HFFc6 (cell line): Measurements from ENCODE around the gene PTPDC1. TPM values are rescaled to one million over a fixed set of nuclear protein-coding genes. Genes with fewer than 3 reads are reported as not detected.
A peak's percentile ranks its signal among the peaks of the same experiment; 100 is the strongest.
"Not testable (repeated sequence)": the region's sequence is repeated elsewhere in the genome, so short reads cannot be mapped to it uniquely, and the experiment has no call there.

Experiments used
- DNase-seq: peaks from one replicate; pipeline ENCODE4 v3.0.0-alpha.2; 2018
- H3K27ac Mint-ChIP-seq: 2 replicates; pipeline ENCODE4 v1.8.0; 2020; ENCODE audit warnings: mild to moderate bottlenecking, mixed read lengths
- H3K27me3 Mint-ChIP-seq: 2 replicates; pipeline ENCODE4 v1.8.0; 2021; ENCODE audit warnings: mild to moderate bottlenecking, moderate library complexity, mixed read lengths; ENCODE audit not compliant: insufficient read depth
- H3K36me3 Mint-ChIP-seq: 2 replicates; pipeline ENCODE4 v1.8.0; 2021; ENCODE audit warnings: low read depth, mixed read lengths
- H3K4me1 Mint-ChIP-seq: 2 replicates; pipeline ENCODE4 v1.8.0; 2020; ENCODE audit warnings: low read depth, mixed read lengths
- H3K4me3 Mint-ChIP-seq: 2 replicates; pipeline ENCODE4 v1.8.0; 2020; ENCODE audit warnings: mild to moderate bottlenecking, moderate library complexity, mixed read lengths
- H3K9me3 Mint-ChIP-seq: 2 replicates; pipeline ENCODE4 v1.8.0; 2020; ENCODE audit warnings: mild to moderate bottlenecking, mixed read lengths
- total RNA-seq, 6 experiments: library from RNA; stranded (reverse); fragmentation: NEBNext Ultra II Directional; extraction: Animal tissue kit (Norgen Biotek cat#: 25700); gene quantifications; 2 replicates in 1 of 6; 3 replicates in 5 of 6; pipeline ENCODE4 v1.2.3, GENCODE V29; 2021
- TF ChIP-seq, protein P1 (sequence below): fragments of 200-600 bp; sonication (generic); IDR thresholded peaks from 2 replicates; pipeline ENCODE4 v1.5.0; 2021; ENCODE audit warnings: antibody characterized with exemption, mild to moderate bottlenecking

PTPDC1 gene
- total RNA-seq, 6 experiments from 2014 or later, result 2.3 to 3.1 (median 2.9) TPM

DNA sequence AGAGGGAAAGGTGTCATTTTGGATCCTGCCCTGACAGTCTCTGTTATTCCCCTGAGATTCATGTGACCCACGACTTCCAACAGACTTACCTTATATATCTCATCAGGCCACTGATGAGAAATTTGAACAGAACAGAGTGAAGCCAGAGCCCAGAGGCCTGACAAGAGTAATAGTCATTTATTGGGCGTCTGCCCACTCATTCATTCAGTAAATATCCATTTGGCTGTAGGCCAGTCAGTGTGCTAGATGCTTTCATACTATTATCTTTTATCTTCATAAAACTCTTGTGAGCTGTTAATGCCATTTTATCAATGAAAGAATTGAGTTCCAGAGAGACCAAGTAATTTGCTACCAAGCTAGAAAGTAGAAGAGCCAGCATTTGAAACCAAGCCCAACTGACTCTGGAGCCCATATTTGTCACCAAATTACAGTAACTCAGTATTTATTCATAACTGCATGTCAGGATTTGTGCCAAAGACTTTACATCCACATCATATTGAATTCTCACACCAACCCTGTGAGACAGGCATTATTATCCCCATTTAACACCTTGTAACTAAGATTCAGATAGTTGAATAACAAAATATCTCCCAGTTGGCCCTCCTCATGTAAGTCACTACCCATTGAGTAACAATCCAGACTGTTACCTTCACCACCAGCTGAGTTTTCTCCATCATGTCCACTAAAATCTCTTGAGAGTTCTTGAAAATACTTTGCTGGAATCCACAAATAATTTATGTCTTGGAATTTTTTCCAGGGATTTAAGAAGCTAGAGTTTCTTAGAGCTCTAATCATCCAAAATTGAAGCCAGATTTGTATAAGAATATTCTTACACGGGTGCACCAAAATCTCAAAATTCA, 2.5 kb downstream of the PTPDC1 start:
- H3K4me3 Mint-ChIP-seq, result no peak overlapping the region
- no peaks in the 10 kb centered on the region for H3K27me3 Mint-ChIP-seq
- H3K36me3 Mint-ChIP-seq, result no peaks in the 10 kb centered on the region
- peak; percentile 62 for DNase-seq
- H3K4me1 Mint-ChIP-seq, result peaks cover 22% of the 10 kb centered on the region
- no peaks in the 10 kb centered on the region for H3K9me3 Mint-ChIP-seq
- TF ChIP-seq, protein P1, sequence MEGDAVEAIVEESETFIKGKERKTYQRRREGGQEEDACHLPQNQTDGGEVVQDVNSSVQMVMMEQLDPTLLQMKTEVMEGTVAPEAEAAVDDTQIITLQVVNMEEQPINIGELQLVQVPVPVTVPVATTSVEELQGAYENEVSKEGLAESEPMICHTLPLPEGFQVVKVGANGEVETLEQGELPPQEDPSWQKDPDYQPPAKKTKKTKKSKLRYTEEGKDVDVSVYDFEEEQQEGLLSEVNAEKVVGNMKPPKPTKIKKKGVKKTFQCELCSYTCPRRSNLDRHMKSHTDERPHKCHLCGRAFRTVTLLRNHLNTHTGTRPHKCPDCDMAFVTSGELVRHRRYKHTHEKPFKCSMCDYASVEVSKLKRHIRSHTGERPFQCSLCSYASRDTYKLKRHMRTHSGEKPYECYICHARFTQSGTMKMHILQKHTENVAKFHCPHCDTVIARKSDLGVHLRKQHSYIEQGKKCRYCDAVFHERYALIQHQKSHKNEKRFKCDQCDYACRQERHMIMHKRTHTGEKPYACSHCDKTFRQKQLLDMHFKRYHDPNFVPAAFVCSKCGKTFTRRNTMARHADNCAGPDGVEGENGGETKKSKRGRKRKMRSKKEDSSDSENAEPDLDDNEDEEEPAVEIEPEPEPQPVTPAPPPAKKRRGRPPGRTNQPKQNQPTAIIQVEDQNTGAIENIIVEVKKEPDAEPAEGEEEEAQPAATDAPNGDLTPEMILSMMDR, result no peak
- peak overlapping the region; percentile 39 for H3K27ac Mint-ChIP-seq

DNA sequence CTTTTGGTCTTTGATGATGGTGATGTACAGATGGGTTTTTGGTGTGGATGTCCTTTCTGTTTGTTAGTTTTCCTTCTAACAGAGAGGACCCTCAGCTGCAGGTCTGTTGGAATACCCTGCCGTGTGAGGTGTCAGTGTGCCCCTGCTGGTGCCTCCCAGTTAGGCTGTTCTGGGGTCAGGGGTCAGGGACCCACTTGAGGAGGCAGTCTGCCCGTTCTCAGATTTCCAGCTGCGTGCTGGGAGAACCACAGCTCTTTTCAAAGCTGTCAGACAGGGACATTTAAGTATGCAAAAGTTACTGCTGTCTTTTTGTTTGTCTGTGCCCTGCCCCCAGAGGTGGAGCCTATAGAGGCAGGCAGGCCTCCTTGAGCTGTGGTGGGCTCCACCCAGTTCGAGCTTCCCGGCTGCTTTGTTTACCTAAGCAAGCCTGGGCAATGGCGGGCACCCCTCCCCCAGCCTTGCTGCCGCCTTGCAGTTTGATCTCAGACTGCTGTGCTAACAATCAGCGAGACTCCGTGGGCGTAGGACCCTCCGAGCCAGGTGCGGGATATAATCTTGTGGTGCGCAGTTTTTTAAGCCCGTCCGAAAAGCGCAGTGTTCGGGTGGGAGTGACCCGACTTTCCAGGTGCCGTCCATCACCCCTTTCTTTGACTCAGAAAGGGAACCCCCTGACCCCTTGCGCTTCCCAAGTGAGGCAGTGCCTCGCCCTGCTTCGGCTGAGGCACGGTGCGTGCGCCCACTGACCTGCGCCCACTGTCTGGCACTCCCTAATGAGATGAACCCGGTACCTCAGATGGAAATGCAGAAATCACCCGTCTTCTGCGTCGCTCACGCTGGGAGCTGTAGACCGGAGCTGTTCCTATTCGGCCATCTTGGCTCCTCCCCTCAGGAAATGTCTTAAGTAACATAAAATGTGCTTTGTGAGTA, 10.2 kb downstream of the PTPDC1 start:
- not testable (repeated sequence) for H3K27me3 Mint-ChIP-seq, H3K9me3 Mint-ChIP-seq, H3K4me3 Mint-ChIP-seq, DNase-seq, H3K36me3 Mint-ChIP-seq, H3K27ac Mint-ChIP-seq
- peaks cover 28% of the 10 kb centered on the region for H3K4me1 Mint-ChIP-seq

DNA sequence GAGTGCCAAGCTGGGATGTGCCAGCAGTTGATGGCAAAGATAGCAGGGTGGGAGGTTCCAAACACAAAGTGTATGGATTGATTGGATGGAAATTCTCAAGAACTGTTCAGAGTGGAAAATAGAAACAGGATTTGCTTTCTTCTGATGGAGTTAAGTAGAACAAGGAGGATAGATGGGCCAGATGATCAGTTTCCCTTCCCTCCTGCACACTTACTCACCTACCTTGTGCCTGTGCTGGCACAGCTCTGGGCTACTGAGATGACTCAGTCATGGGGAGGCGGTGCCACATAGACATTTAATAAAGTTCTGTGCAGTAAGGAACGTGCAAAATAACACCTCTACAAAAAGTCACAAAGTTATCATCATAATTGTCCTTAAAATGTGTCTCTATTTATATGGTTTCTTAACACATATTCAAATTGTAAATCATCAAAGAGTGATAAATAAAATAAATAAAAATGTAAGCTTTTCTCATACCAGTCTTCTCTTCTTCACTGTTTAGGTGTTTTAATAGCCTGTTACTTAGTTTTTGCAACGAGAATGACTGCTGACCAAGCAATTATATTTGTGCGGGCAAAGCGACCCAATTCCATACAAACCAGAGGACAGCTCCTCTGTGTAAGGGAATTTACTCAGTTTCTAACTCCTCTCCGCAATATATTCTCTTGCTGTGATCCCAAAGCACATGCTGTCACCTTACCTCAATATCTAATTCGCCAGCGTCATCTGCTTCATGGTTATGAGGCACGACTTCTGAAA, 12.7 kb downstream of the PTPDC1 start:
- TF ChIP-seq, protein P1, result no peak
- no peaks in the 10 kb centered on the region for H3K36me3 Mint-ChIP-seq
- no peaks in the 10 kb centered on the region for H3K9me3 Mint-ChIP-seq
- H3K27ac Mint-ChIP-seq, result peak overlapping the region; percentile 81
- DNase-seq, result no peak
- peaks cover 28% of the 10 kb centered on the region for H3K4me1 Mint-ChIP-seq
- H3K4me3 Mint-ChIP-seq, result no peak overlapping the region
- no peaks in the 10 kb centered on the region for H3K27me3 Mint-ChIP-seq

DNA sequence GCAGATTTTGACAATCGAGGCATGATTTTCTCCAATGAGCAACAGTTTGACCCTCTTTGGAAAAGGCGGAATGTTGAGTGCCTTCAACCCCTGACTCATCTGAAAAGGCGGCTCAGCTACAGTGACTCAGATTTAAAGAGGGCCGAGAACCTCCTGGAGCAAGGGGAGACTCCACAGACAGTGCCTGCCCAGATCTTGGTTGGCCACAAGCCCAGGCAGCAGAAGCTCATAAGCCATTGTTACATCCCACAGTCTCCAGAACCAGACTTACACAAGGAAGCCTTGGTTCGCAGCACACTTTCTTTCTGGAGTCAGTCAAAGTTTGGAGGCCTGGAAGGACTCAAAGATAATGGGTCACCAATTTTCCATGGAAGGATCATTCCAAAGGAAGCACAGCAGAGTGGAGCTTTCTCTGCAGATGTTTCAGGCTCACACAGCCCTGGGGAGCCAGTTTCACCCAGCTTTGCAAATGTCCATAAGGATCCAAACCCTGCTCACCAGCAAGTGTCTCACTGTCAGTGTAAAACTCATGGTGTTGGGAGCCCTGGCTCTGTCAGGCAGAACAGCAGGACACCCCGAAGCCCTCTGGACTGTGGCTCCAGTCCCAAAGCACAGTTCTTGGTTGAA, 13.6 kb downstream of the PTPDC1 start:
- DNase-seq, result peak; percentile 88
- Mint-ChIP-seq H3K27ac (peak overlapping the region; percentile 81), H3K9me3 (no peaks in the 10 kb centered on the region), H3K4me3 (peak overlapping the region; percentile 44), H3K36me3 (no peaks in the 10 kb centered on the region), H3K27me3 (no peaks in the 10 kb centered on the region), H3K4me1 (peaks cover 28% of the 10 kb centered on the region)
- TF ChIP-seq, protein P1, result no peak

DNA sequence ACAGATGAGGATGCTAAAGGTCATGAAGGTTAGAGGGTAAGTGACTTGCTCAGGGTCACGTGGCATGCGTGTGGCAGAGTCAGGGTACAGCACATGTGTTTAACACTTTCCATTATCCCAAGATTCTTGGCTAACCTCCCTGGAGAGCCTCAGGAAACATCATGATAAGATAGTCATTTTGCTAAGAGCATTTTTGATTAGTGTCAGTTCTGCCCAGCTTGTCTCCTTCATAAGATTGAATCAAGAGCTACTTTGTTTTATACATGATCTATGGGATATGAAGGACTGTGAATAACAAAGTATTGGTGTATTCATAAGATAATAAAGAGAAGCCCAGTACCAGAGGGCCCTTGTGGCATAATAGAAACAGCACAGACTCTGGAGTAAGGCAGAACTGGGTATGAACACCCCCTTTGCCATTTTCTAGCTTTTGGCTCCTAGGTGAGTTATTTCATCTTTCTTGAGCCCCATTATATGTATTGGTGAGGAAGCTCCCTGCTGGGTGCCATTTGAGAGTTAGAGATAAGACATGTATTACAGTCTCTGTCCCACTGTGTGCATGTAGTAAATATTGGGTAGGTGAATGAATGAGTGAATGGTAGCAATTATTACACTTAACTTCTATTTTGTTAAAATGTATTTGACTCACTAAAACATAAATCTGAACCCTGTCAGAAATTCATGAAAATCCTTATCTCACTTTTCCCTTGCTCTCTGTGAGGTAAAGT, 16.1 kb downstream of the PTPDC1 start:
- Mint-ChIP-seq H3K27ac (no peak overlapping the region), H3K4me1 (peaks cover 28% of the 10 kb centered on the region), H3K36me3 (no peaks in the 10 kb centered on the region), H3K4me3 (no peak overlapping the region), H3K27me3 (no peaks in the 10 kb centered on the region), H3K9me3 (no peaks in the 10 kb centered on the region)
- DNase-seq, result no peak
- TF ChIP-seq, protein P1, result no peak
